A673 (cell line): ENCODE data around the gene GSTM1.
"Not testable (repeated sequence)": the region's sequence is repeated elsewhere in the genome, so short reads cannot be mapped to it uniquely, and the experiment has no call there.

Experiments
- CTCF ChIP-seq: fragments of 300-800, 200-600 bp; sonication (generic); conservative IDR thresholded peaks from 2 replicates; pipeline ENCODE4 v1.5.1; 2017; ENCODE audit warnings: low read depth, mild to moderate bottlenecking, antibody characterized with exemption, low read length, moderate library complexity, mixed read lengths
- EZH2 ChIP-seq: fragments of 200-600 bp; sonication (generic); IDR thresholded peaks from 2 replicates; pipeline ENCODE4 v1.6.1; 2017; ENCODE audit warnings: borderline replicate concordance, low read depth, mild to moderate bottlenecking, mixed read lengths, antibody characterized with exemption, low read length; ENCODE audit not compliant: poor library complexity, severe bottlenecking

DNA sequence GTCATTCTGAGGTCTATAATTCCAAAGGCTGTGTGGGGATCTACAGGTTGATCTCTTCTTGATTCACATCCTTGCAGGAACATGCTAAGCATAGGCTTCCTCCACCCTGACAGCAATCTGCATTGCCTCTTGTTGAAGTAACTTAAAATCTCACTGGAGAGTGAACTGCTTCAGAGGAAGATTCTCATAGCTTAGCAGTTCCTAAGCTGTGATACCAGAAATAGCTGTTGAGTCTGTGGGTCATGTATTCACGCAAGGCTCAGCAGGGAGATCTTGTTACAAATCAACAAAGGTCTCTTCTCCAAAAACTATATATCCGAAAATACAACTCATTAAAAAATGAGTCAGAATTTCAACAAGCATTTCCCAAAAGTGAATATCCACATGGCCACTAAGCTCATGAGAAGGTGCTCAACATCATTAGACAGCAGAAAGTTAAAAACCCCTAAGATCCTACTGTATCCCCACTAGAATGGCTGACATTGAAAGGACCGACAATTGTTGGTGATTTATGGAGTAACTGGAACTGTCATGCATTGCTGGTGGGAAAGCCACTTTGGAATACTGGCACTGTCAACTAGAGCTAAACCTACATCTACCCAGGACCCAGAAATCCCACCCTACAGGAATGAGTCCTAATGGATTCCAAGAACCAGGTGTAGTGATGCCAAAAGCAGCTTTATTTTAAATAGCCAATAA, 10.8 kb upstream of the GSTM1 start:
- TF ChIP-seq CTCF, EZH2: not testable (repeated sequence)
